Measurements from ENCODE around the gene DCST1. TPM values are rescaled to one million over a fixed set of nuclear protein-coding genes. Genes with fewer than 3 reads are reported as not detected.

Gene DCST1
- total and polyA plus RNA-seq, 2 of the 13 experiments (the other 11 are each of a cell fraction or from before 2014, with no cell fraction given), result 0.04 TPM; not detected in 1

- TF ChIP-seq ZNF281 (CRISPR knock-in tag; IDR thresholded peaks at IDR 0.05; ENCODE audit: borderline replicate concordance) (0 out of 2 replicates have a peak, but pooled peaks have one; percentile 4), ZNF790 (CRISPR knock-in tag; IDR thresholded peaks at IDR 0.05; ENCODE audit: borderline replicate concordance) (no peak), SMYD3 (CRISPR knock-in tag; IDR thresholded peaks at IDR 0.05) (no peak), CBX5 (CRISPR knock-in tag; IDR thresholded peaks at IDR 0.05; ENCODE audit: borderline replicate concordance) (no peak), TAF1 (CRISPR knock-in tag; IDR thresholded peaks at IDR 0.05) (no peak), NR2F1 (CRISPR knock-in tag; IDR thresholded peaks at IDR 0.05) (no peak), AGO2 (optimal IDR thresholded peaks at IDR 0.05; ENCODE audit: low read depth, low read length) (no peak), ZNF800 (CRISPR knock-in tag; IDR thresholded peaks at IDR 0.05) (no peak), CC2D1A (CRISPR knock-in tag; IDR thresholded peaks at IDR 0.05) (no peak), ZNF883 (CRISPR knock-in tag; IDR thresholded peaks at IDR 0.05; ENCODE audit: not compliant biosample characterization) (no peak), ZBTB1 (CRISPR knock-in tag; IDR thresholded peaks at IDR 0.05; ENCODE audit: borderline replicate concordance) (no peak)
- TF ChIP-seq, protein P1, sequence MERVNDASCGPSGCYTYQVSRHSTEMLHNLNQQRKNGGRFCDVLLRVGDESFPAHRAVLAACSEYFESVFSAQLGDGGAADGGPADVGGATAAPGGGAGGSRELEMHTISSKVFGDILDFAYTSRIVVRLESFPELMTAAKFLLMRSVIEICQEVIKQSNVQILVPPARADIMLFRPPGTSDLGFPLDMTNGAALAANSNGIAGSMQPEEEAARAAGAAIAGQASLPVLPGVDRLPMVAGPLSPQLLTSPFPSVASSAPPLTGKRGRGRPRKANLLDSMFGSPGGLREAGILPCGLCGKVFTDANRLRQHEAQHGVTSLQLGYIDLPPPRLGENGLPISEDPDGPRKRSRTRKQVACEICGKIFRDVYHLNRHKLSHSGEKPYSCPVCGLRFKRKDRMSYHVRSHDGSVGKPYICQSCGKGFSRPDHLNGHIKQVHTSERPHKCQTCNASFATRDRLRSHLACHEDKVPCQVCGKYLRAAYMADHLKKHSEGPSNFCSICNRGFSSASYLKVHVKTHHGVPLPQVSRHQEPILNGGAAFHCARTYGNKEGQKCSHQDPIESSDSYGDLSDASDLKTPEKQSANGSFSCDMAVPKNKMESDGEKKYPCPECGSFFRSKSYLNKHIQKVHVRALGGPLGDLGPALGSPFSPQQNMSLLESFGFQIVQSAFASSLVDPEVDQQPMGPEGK (CRISPR knock-in tag; IDR thresholded peaks at IDR 0.05), result 0 out of 2 replicates have a peak, but pooled peaks have one; percentile 3
- TF ChIP-seq, protein P2, sequence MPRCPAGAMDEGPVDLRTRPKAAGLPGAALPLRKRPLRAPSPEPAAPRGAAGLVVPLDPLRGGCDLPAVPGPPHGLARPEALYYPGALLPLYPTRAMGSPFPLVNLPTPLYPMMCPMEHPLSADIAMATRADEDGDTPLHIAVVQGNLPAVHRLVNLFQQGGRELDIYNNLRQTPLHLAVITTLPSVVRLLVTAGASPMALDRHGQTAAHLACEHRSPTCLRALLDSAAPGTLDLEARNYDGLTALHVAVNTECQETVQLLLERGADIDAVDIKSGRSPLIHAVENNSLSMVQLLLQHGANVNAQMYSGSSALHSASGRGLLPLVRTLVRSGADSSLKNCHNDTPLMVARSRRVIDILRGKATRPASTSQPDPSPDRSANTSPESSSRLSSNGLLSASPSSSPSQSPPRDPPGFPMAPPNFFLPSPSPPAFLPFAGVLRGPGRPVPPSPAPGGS (CRISPR knock-in tag; IDR thresholded peaks at IDR 0.05), result no peak
- TF ChIP-seq, protein P3, sequence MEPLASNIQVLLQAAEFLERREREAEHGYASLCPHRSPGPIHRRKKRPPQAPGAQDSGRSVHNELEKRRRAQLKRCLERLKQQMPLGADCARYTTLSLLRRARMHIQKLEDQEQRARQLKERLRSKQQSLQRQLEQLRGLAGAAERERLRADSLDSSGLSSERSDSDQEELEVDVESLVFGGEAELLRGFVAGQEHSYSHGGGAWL (CRISPR knock-in tag; IDR thresholded peaks at IDR 0.05), result no peak; the same call in 1 of the 2 replicates
Measured at GRCh38 chr1:155049651-155050559, 16.3 kb downstream of the DCST1 start (continued).
